ENCODE results near the gene OR2Y1.

Gene OR2Y1

DNA sequence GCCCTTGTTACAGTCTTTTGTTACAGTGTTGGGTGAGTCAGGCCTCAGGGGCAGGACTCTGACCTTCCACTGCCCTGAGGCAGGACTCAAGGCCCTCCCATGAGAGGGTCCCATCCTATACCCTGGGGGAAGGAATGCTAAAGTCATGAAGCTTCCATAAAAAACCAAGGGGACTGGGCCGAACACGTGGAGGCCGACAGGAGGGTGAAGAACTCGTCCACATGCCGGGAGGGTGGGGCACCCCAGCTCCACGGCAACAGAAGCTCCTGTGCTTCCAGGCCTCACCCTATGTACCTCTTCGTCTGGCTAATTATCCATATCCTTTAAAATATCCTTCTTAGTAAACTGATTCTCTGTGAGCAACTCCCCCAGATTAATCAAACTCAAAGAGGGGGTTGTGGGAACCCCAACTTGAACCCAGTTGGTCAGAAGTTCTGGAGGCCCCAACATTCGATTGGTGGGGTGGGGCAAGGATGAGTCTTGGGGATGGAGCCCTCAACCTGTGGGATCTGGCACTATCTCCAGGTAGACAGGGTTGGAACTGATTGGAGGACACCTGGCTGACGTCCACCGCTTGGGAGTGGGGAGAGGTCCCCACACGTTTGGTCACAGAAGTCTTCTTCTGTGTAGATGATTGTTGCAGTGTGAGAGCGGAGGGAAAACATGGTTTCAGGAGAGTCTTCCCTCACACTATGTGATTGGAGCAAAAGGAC, 43.6 kb upstream of the OR2Y1 start:
- TF ChIP-seq, protein P1, sequence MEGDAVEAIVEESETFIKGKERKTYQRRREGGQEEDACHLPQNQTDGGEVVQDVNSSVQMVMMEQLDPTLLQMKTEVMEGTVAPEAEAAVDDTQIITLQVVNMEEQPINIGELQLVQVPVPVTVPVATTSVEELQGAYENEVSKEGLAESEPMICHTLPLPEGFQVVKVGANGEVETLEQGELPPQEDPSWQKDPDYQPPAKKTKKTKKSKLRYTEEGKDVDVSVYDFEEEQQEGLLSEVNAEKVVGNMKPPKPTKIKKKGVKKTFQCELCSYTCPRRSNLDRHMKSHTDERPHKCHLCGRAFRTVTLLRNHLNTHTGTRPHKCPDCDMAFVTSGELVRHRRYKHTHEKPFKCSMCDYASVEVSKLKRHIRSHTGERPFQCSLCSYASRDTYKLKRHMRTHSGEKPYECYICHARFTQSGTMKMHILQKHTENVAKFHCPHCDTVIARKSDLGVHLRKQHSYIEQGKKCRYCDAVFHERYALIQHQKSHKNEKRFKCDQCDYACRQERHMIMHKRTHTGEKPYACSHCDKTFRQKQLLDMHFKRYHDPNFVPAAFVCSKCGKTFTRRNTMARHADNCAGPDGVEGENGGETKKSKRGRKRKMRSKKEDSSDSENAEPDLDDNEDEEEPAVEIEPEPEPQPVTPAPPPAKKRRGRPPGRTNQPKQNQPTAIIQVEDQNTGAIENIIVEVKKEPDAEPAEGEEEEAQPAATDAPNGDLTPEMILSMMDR (IDR thresholded peaks at IDR 0.05) = no peak

DNA sequence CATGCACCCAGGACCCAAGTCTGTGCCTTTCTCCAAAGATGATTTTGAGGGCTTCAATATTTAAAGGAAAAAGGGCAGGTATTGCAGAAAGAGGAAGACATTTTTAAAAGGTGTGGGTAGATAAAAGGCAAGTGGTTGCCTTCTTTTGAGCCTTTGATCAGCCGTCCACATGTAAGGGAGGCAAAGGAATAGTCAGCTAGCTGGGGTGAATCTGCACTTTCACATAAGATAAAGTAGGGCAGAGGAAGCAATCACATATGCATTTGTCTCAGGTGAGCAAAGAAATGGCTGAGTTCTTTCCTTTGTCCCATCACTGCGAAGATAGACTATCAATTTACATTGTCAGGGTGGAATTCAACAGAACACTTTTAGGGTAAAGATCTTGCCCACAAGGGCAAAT, 42.9 kb upstream of the OR2Y1 start:
- TF ChIP-seq, protein P1 (IDR thresholded peaks at IDR 0.05) = no peak

DNA sequence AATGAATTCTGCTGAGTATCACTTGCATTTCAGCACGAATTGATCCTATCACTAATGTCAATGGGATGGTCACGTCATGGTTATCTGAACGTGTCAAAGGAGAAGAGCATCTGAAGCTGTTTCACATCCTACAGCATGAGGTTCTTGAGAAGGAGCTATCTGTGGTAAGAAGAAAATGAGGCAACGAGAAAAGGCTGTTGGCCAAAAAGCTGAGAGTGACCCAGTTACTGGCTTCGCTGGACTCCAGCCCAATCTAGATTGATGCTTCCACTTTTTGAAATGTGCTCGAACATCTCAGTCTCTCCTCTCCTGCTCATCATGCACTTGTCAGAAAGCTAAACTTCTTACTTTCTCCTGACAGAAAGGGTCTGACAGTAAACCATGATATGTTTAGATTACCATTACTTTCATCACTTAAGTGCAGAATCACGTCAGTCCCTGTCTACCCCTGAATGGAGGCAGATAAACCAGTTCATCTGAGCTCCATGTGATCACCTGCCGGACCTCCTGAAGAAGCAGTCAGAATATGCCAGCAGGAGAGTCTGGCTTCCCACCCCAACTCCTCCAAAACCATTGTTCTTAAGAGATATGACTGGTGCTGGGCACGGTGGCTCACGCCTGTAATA, 40.2 kb upstream of the OR2Y1 start:
- TF ChIP-seq, protein P1 (IDR thresholded peaks at IDR 0.05) = no peak

DNA sequence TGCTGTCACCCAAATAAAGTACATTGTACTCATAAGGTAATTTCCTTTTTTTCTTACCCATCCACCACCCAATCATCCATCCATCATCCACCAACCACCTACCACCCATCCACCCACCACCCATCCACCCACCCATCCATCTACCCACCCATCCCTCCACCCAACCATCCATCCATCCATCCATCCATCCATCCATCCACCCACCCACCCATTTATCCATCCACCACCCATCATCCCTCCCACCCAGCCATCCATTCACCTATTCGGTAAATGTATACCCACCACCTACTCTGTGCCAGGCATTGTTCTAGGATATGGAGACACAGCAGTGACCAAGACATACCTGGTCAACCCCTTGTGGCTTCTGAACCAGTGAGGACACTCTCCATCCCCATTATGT, 37.6 kb upstream of the OR2Y1 start:
- TF ChIP-seq, protein P1 (IDR thresholded peaks at IDR 0.05) = no peak

DNA sequence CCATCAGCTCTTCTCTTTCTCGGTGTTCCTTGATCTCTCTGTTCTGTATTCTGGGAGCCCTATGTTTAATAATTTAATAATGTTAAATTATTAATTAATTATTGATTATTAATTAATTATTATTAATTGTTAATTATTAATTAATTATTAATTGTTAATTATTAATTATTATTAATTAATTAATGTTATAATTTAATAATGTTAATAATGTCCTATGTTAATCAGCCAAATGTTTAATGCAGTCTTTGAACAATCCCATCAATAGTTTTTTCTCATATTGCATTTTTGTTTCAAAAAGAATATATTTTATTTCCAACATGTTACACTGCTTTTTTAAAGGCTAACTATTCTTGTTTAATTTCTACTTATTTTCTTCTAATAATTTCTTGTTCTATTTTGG, 36.5 kb upstream of the OR2Y1 start:
- TF ChIP-seq, protein P1 (IDR thresholded peaks at IDR 0.05) = no peak

DNA sequence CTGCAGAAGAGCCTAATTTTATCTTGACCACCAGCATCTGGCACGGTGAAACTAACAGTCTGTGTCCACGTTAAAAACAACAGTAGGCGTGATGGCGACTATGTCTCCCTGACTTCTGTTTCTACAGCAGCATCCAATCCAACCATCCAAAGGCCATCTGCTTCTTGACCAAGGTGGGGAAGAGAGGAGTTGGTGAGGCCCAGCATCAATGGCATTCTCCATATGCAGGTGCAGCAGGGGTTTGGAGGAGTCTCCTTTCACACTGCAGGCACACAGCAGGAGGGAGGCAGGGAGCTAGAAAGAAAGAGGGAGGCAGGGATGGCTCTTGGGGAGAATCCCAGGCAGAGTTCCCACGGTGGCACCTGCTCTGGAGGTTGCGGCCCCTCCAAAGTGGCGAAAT, 35.8 kb upstream of the OR2Y1 start:
- TF ChIP-seq, protein P1 (IDR thresholded peaks at IDR 0.05) = no peak

DNA sequence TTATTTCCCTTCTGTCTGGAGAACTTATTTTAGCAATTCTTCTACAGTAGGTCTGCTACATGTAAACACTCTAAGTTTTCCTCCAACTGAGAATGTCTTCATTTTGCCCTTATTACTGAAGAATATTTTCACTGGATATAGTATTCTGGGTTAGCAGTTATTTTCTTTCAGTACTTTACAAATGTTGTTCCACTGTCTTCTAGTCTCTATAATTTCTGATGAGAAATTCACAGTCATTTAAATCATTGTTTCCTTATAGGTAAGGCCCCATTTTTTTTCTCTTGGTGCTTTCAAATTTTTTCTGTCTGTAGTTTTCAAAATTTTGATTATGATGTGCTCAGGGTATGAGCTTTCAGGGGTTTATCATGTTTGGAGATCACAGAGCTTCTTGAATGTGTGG, 32.0 kb upstream of the OR2Y1 start:
- TF ChIP-seq, protein P1 (IDR thresholded peaks at IDR 0.05) = no peak

Measured in LNCAP (cell line).